ENCODE results near the gene PPP1R12C.
"Not testable (repeated sequence)": the region's sequence is repeated elsewhere in the genome, so short reads cannot be mapped to it uniquely, and the experiment has no call there.

DNA sequence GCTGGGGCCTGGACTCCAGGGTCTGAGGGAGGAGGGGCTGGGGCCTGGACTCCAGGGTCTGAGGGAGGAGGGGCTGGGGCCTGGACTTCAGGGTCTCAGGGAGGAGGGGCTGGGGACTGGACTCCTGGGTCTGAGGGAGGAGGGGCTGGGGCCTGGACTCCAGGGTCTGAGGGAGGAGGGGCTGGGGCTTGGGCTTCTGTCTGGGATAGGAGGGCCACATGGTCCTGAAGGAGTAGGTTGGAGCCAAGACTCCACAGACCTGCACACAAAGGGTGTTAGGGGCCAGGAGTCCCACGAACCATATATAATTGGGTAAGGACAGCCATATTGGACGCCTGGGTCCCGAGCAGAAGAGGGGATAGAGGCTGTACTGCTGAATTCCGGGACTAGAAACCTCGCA lies 38.3 kb upstream of the PPP1R12C start:
- TF ChIP-seq CTCF (conservative IDR thresholded peaks at IDR 0.05); EZH2 (IDR thresholded peaks at IDR 0.05; ENCODE audit: low read depth): not testable (repeated sequence)

Data from PC-9 (cell line).